Neural cell (in vitro differentiated cells): Measurements from ENCODE around the gene OVCH1. TPM values are rescaled to one million over a fixed set of nuclear protein-coding genes. Genes with fewer than 3 reads are reported as not detected.

Experiments
- H2AFZ ChIP-seq: fragments of 200-600, 300-800 bp; sonication (generic), shearing (Covaris generic); 2 replicates; pipeline ENCODE4 v1.6.0; 2014; ENCODE audit warnings: low read depth, mild to moderate bottlenecking, antibody characterized with exemption, low read length, moderate library complexity
- H3F3A ChIP-seq: fragments of 200-600 bp; shearing (Covaris generic); 2 replicates; pipeline ENCODE4 v1.6.1; 2016; ENCODE audit warnings: mild to moderate bottlenecking, moderate library complexity, mixed read lengths, antibody characterized with exemption, low read length; ENCODE audit not compliant: insufficient read depth, poor library complexity, severe bottlenecking
- H3K27ac ChIP-seq: fragments of 200-600, 300-800 bp; sonication (generic), shearing (Covaris generic); 2 replicates; pipeline ENCODE4 v1.5.1; 2014; ENCODE audit warnings: mild to moderate bottlenecking, low read length, moderate library complexity
- H3K27me3 ChIP-seq: fragments of 300-800, 200-600 bp; sonication (generic), shearing (Covaris generic); 2 replicates; pipeline ENCODE4 v1.6.0; 2014; ENCODE audit warnings: mild to moderate bottlenecking, low read depth, low read length, moderate library complexity; ENCODE audit not compliant: insufficient read depth
- H3K36me3 ChIP-seq: fragments of 300-800, 200-600 bp; sonication (generic), shearing (Covaris generic); 2 replicates; pipeline ENCODE4 v1.5.1; 2014; ENCODE audit warnings: mild to moderate bottlenecking, antibody characterized with exemption, low read length, moderate library complexity; ENCODE audit not compliant: insufficient read depth
- H3K4me2 ChIP-seq: fragments of 300-800, 200-600 bp; sonication (generic), shearing (Covaris generic); 2 replicates; pipeline ENCODE4 v1.6.0; 2014; ENCODE audit warnings: mild to moderate bottlenecking, low read length
- H3K4me3 ChIP-seq: fragments of 300-800, 200-600 bp; sonication (generic), shearing (Covaris generic); 2 replicates; pipeline ENCODE4 v1.5.1; 2014; ENCODE audit warnings: mild to moderate bottlenecking, low read length, moderate library complexity
- H3K79me2 ChIP-seq: fragments of 200-600 bp; shearing (Covaris generic); replicated peaks from 2 replicates; pipeline ENCODE4 v1.6.0; 2014; ENCODE audit warnings: mild to moderate bottlenecking, low read length, moderate library complexity; ENCODE audit not compliant: insufficient read depth
- H3K9ac ChIP-seq: fragments of 300-800, 200-600 bp; sonication (generic), shearing (Covaris generic); 2 replicates; pipeline ENCODE4 v1.6.1; 2016; ENCODE audit warnings: mild to moderate bottlenecking, low read length, mixed read lengths
- H3K9me2 ChIP-seq: fragments of 200-600 bp; shearing (Covaris generic); 2 replicates; pipeline ENCODE4 v1.6.1; 2016; ENCODE audit warnings: mild to moderate bottlenecking, low read length, mixed read lengths; ENCODE audit not compliant: insufficient read depth
- H3K9me3 ChIP-seq: fragments of 200-600, 300-800 bp; sonication (generic), shearing (Covaris generic); 2 replicates; pipeline ENCODE4 v1.6.1; 2016; ENCODE audit warnings: mild to moderate bottlenecking, mixed run types, low read length, moderate library complexity, mixed read lengths
- H4K20me1 ChIP-seq: fragments of 200-600 bp; shearing (Covaris generic); 2 replicates; pipeline ENCODE4 v1.6.1; 2016; ENCODE audit warnings: mild to moderate bottlenecking, mixed run types; ENCODE audit not compliant: insufficient read depth
- CTCF ChIP-seq: fragments of 450-650 bp; IDR thresholded peaks from 2 replicates; pipeline ENCODE4 v1.5.1; 2014; ENCODE audit warnings: antibody characterized with exemption, mild to moderate bottlenecking, moderate library complexity; ENCODE audit not compliant: poor library complexity, severe bottlenecking
- EP300 ChIP-seq: fragments of 450-650 bp; conservative IDR thresholded peaks from 2 replicates; pipeline ENCODE4 v1.6.1; 2014; ENCODE audit warnings: antibody characterized with exemption, mild to moderate bottlenecking, moderate library complexity; ENCODE audit not compliant: poor library complexity, severe bottlenecking
- EZH2 ChIP-seq: fragments of 200-600, 300-800 bp; shearing (Covaris generic), sonication (generic); IDR thresholded peaks from 2 replicates; pipeline ENCODE4 v1.6.1; 2014; ENCODE audit warnings: antibody characterized with exemption, low read length, borderline replicate concordance, mild to moderate bottlenecking; ENCODE audit not compliant: insufficient read depth, poor library complexity, severe bottlenecking
- MXI1 ChIP-seq: fragments of 450-650 bp; conservative IDR thresholded peaks from 2 replicates; pipeline ENCODE4 v1.6.1; 2014; ENCODE audit warnings: antibody characterized with exemption, mild to moderate bottlenecking; ENCODE audit not compliant: poor library complexity, severe bottlenecking
- POLR2AphosphoS5 ChIP-seq: IDR thresholded peaks from 2 replicates; pipeline ENCODE4 v1.6.1; 2012
- RAD21 ChIP-seq: fragments of 450-650 bp; conservative IDR thresholded peaks from 2 replicates; pipeline ENCODE4 v1.6.1; 2014; ENCODE audit warnings: antibody characterized with exemption, mild to moderate bottlenecking, moderate library complexity
- REST ChIP-seq: IDR thresholded peaks from 2 replicates; pipeline ENCODE4 v1.6.1; 2012; ENCODE audit warnings: borderline replicate concordance
- SMC3 ChIP-seq: fragments of 450-650 bp; conservative IDR thresholded peaks from 2 replicates; pipeline ENCODE4 v1.6.1; 2014; ENCODE audit warnings: antibody characterized with exemption, mild to moderate bottlenecking, moderate library complexity; ENCODE audit not compliant: poor library complexity
- TAF1 ChIP-seq: IDR thresholded peaks from 2 replicates; pipeline ENCODE4 v1.6.1; 2012; ENCODE audit warnings: low read depth
- polyA plus RNA-seq: library from polyadenylated mRNA; depleted of rRNA; stranded (reverse); fragments of >200 nt; gene quantifications from 2 replicates; pipeline ENCODE4 v1.2.3, GENCODE V29; 2014

The OVCH1 gene
- polyA plus RNA-seq, 1 donor from 2014 or later: 0.83 TPM

DNA sequence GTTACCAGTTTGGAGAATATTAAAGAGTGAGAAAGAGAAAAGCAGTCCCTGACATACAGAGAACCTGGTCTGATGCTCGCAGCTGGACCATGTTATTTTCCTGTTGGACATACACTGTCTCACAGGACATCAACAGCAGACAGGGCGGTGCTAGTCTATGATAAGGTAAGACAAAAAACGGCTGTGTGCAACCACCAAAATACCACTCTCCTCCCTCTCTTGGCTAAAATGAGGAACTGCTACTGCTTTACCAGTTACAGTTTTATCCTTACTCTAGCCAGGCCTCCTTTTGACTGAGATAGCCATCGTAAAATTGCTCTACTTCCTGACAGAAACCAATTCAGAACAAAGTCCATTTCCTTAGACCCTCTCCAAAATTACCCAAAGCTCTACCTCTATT is 69.5 kb downstream of the OVCH1 start:
- no peaks in the 10 kb centered on the region for H3K9me2 ChIP-seq
- no peaks in the 10 kb centered on the region for H3K9me3 ChIP-seq
- H3K4me2 ChIP-seq: no peak overlapping the region
- H4K20me1 ChIP-seq: no peaks in the 10 kb centered on the region
- H3K27ac ChIP-seq: no peak overlapping the region
- no peaks in the 10 kb centered on the region for H3K36me3 ChIP-seq
- no peak overlapping the region for H2AFZ ChIP-seq
- no peaks in the 10 kb centered on the region for H3F3A ChIP-seq
- no peak overlapping the region for H3K9ac ChIP-seq
- no peaks in the 10 kb centered on the region for H3K27me3 ChIP-seq
- H3K79me2 ChIP-seq: no peaks in the 10 kb centered on the region
- TF ChIP-seq SMC3 (no peak), POLR2AphosphoS5 (no peak), EP300 (no peak), CTCF (no peak)
- no peak overlapping the region for H3K4me3 ChIP-seq

GRCh38 chr12:29426498-29426897 is 71.0 kb downstream of the OVCH1 start:
- no peak for TF ChIP-seq SMC3
- no peak for TF ChIP-seq CTCF
- no peak for TF ChIP-seq POLR2AphosphoS5
- TF ChIP-seq TAF1: no peak
- TF ChIP-seq MXI1: no peak
- no peak for TF ChIP-seq EP300

DNA sequence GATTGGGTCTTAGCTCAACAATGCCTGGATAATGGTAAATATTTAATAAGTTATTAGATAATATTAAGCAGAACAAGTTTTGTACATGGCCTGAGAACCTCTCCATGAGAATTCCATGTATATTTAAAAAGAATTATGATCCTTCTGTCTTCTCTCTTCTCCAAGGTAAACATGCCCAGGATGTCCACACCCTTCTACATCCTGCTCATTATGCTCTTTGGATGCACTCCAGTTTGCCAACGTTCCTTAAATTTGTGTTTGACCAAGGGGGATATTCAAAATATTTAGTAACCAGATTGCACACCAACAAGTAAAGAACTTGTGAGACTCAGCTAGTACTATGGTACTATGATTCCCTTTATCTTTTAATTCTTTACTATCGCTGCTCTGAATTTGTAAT is 71.8 kb downstream of the OVCH1 start:
- H2AFZ ChIP-seq: no peak overlapping the region
- no peaks in the 10 kb centered on the region for H3F3A ChIP-seq
- no peaks in the 10 kb centered on the region for H3K9me2 ChIP-seq
- no peaks in the 10 kb centered on the region for H3K27me3 ChIP-seq
- no peaks in the 10 kb centered on the region for H3K36me3 ChIP-seq
- H4K20me1 ChIP-seq: no peaks in the 10 kb centered on the region
- H3K4me3 ChIP-seq: no peak overlapping the region
- no peak for TF ChIP-seq EZH2
- TF ChIP-seq POLR2AphosphoS5: no peak
- TF ChIP-seq CTCF: no peak
- TF ChIP-seq EP300: no peak
- TF ChIP-seq SMC3: no peak
- TF ChIP-seq RAD21: no peak
- no peak for TF ChIP-seq MXI1
- no peak for TF ChIP-seq REST
- no peak for TF ChIP-seq TAF1
- no peak overlapping the region for H3K9ac ChIP-seq
- H3K9me3 ChIP-seq: no peaks in the 10 kb centered on the region
- H3K27ac ChIP-seq: no peak overlapping the region
- no peak overlapping the region for H3K4me2 ChIP-seq
- no peaks in the 10 kb centered on the region for H3K79me2 ChIP-seq

More at GRCh38 chr12:29426498-29426897, 71.0 kb downstream of the OVCH1 start:
- H3K36me3 ChIP-seq: no peaks in the 10 kb centered on the region
- H3K9me2 ChIP-seq: no peaks in the 10 kb centered on the region
- H2AFZ ChIP-seq: no peak overlapping the region
- no peaks in the 10 kb centered on the region for H3K27me3 ChIP-seq
- no peaks in the 10 kb centered on the region for H3K9me3 ChIP-seq
- no peaks in the 10 kb centered on the region for H4K20me1 ChIP-seq
- no peaks in the 10 kb centered on the region for H3F3A ChIP-seq
- H3K9ac ChIP-seq: no peak overlapping the region
- no peak overlapping the region for H3K4me2 ChIP-seq
- H3K79me2 ChIP-seq: no peaks in the 10 kb centered on the region
- no peak overlapping the region for H3K4me3 ChIP-seq
- no peak overlapping the region for H3K27ac ChIP-seq
